Stimulated activated CD8-positive, alpha-beta memory T cell treated with anti-CD3 and anti-CD28 coated beads, Interleukin-15, amount 100 ng/mL, for 24 hours (primary cell): ENCODE measurements around the gene VPS13A.
"Not testable (repeated sequence)": the region's sequence is repeated elsewhere in the genome, so short reads cannot be mapped to it uniquely, and the experiment has no call there.

Source experiments
- DNase-seq: peaks from one replicate; pipeline ENCODE4 v3.0.0-alpha.2; 2020; ENCODE audit warnings: low read depth

Gene VPS13A

DNA sequence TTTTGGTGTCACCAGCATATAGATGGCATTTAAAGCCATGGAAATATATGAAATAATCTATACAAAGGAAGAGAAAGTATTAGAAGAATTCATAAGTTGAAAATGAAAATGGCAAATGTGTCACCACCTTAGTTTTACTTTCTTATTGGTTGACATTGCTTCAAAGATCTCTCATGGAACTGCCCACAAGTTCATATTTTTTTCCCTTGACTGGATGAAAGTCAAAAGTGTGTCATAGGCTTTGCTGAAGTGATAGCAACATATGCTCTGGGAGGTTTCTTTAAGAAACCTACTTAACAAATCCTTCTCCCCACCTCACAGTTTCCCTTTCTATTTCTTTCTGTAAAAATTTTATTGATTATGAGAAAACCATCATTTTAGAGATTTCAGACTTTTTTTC lies 127.2 kb downstream of the VPS13A start:
- DNase-seq: no peak

DNA sequence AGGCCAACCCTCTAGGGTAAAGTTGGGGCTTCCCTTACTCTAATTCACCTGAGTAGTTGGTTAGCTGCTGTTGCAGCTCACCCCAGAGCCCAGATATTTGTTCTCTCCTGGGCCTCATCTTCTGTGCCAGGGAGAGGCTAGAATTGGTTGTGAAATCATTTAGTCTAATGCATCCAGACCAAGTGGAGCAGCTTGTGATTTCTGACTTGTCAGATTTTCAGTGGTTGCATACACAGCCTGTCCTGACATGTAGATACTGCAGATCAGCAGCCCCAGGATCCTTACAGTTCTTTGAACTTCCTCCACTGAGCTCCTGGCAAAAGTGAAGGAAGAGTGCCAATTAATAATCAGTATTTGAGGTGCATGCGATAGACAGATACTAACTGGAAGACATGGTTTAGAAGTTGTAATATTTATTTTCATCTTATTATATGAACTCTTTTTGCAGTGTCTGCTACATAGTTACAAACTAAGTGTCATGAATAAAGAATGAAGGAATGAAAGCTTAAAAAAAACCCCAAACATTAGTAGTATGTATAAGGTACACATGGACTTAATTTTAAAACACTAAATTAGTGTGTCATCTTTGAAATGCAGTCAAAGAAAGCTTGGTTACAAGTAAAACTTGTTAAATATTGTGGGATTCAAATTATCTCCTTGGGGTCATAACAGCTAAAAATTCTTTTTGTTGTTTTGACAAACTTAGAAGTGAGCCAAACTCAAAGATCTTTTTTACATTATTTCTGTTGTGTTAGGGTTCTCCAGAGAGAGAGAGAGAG lies 128.5 kb downstream of the VPS13A start:
- DNase-seq: no peak

DNA sequence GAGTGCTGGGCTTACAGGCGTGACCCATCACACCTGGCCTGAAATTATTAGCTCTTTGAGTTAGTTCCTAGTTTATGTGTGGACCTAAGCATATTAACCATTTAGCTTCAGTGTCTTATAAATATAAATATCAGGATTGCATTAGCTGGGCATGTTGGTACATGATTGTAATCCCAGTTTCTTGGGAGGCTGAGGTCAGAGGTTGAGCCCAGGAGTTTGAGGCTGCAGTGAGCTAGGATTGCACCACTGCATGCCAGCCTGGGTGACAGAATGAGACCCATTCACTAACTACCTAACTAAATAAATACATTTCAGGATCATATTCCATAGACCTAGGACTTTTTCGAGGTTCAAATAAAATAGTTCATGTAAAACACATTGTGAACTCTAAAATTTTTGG lies 129.8 kb downstream of the VPS13A start:
- no peak for DNase-seq

DNA sequence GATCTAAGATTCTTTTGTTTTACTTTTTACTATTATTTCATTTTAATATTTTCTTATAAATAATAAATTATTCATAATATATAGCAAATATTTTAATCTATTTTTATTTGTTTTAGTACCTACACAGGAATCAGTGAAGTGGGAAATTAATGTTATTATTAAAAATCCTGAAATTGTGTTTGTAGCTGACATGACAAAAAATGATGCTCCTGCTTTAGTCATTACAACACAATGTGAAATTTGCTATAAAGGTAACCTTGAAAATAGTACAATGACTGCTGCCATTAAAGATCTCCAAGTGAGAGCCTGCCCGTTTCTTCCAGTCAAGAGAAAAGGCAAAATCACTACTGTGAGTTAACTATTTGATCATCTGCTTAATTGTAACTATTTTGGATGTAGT lies 138.7 kb downstream of the VPS13A start:
- no peak for DNase-seq

GRCh38 chr9:77325058-77325457 lies 147.7 kb downstream of the VPS13A start:
- DNase-seq: no peak

- DNase-seq: no peak
Observed at GRCh38 chr9:77328102-77328501, 150.8 kb downstream of the VPS13A start.

- no peak for DNase-seq
Observed at GRCh38 chr9:77370064-77370463, 192.7 kb downstream of the VPS13A start.

DNA sequence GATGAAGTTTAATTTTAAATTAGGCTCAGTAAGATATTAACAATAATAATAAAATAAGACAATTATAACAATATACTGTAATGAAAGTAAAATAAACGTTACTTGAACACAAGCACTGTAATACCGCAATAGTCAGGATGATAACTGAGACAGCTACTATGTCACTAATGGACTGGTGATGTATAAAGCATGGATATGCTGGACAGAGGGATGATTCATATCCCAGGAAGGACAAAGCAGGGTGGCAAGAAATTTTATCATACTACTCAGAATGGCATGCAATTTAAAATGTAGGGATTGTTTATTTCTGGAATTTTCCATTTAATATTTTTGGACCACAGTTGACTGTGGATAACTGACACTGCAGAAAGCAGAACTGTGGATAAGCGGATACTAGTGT lies 196.9 kb downstream of the VPS13A start:
- no peak for DNase-seq

DNA sequence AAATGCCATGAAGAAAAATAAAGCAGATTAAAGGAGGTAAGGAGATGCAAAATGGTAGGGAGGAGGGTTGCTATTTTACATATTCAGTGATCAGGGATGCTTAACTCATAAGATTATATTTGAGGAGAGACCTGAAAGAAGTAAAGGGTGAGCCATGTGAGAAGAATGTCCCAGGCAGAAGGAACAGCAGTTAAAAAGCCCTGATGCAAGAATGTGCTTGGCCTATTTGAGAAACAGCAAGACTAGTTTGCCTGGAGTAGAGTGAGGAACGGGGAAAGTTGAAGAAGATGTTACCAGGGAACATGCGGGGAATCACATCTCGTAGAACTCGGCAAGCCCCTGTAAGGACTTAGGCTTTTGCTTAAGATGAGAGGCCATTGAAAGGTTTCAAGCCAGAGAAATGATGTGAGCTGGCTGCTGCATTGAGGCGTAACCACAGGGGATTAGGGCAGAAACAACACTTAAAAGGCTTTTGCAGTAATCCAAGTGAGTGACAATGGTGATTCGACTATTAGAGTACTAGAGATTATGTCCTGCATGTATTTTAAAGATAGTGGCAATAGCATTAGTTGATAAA lies 198.7 kb downstream of the VPS13A start:
- no peak for DNase-seq

DNA sequence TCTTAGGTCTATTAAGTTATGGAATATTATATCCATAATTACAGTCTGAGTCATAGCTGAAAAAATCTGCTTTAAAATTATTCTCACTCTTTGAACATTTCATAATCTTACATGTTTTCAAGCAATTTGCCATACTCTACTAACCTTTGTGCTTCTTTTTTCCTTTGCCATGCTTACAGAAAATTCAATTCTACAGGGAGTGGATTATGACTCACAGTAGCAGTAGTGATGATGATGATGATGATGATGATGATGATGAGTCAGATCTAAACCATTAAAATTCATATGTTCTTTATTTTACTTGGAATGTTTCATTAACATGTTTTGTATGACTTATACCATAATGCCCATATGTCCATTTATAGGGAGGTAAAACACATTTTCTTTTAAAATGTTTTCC lies 207.1 kb downstream of the VPS13A start:
- DNase-seq: no peak

GRCh38 chr9:77386187-77386586 lies 208.9 kb downstream of the VPS13A start:
- no peak for DNase-seq

DNA sequence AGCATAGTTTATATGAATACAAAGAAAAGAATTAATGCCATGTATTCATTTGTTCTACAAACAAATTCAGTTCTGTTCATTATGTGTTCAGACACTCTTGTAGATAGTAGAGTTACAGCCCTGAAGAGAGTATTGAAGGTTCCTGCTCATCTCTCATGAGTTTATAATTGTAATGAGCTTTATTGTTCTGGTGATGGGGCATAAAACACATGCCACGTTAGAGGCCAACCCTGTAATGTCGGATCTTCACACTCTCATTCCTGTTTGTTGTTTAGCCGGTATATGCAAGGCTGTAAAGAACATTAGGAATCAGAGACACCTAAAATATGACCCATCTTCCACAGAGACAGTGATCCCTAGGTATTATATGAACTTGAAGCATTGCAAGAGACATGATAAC lies 214.5 kb downstream of the VPS13A start:
- DNase-seq: no peak

DNA sequence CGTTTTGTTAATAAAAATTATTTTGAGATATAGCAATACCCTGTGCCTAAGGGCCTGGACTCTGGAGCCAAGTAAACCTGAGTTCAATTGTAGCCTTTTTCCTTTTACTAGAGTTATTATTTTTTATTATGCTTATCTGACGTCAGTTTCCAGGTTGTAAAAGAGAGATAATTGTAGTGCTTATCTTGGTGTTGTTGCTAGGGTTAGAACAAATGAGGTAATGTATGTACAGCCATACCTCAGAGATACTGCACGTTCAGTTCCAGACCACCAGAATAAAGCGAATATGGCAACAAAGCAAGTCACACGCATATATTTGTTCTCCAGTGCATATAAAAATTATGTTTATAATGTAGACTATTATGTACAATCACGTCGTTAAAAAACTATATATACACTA lies 215.0 kb downstream of the VPS13A start:
- DNase-seq: no peak

DNA sequence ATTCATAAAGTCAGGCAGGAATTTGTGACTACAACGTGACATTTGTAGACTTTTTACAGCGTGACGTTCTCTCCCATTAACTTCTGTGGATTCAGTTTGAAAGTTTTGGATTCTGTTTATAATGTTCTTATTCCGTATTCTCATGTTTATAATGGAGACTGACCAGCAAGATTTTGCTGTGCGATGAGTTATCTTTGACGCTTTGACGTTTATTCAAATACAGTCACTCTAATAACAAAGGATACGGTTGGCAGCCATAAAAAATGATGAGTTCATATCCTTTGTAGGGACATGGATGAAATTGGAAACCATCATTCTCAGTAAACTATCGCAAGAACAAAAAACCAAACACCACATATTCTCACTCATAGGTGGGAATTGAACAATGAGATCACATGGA lies 221.2 kb downstream of the VPS13A start:
- not testable (repeated sequence) for DNase-seq

DNA sequence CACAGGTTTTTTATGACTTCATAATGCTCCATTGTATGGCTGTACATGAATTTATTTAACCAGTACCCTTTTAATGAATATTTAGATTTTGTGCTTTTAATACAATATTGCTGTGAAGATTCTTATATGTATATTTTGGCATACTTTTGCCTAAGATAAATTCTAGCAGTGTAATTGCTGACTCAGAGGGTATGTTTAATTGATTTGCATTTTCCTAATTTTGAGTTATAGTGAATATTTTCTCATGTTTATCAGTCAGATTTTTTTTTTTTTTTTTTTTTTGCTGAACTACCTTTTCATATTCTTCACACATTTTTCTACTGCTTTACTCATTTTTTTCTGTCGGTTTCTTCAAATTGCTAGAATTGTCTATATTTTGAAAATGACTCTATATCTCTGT lies 222.6 kb downstream of the VPS13A start:
- no peak for DNase-seq

- DNase-seq: no peak
Observed at GRCh38 chr9:77402286-77402685, 225.0 kb downstream of the VPS13A start.

- DNase-seq: no peak
Observed at GRCh38 chr9:77403239-77403638, 225.9 kb downstream of the VPS13A start.

GRCh38 chr9:77408521-77408920 lies 231.2 kb downstream of the VPS13A start:
- DNase-seq: not testable (repeated sequence)

DNA sequence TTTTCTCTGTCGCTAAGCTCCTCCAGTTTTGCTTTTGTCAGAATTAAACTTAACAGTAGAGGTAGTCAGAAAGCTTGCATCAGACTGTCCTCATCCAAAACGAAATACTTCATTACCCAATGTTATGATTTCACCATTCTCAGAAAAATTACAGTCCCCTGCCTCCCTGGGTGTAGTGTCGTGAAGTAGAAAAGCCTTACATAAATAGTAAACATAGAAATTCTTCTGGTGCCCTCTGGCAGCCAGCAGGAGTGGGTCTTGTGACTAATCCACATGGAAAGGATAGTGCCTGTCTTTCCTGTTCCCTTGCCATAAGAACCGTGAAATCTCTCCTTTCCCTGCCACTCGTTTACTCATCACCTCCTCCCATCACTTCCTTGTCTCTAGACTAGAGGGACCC lies 240.2 kb downstream of the VPS13A start:
- no peak for DNase-seq

- no peak for DNase-seq
Observed at GRCh38 chr9:77418226-77418625, 240.9 kb downstream of the VPS13A start.

DNA sequence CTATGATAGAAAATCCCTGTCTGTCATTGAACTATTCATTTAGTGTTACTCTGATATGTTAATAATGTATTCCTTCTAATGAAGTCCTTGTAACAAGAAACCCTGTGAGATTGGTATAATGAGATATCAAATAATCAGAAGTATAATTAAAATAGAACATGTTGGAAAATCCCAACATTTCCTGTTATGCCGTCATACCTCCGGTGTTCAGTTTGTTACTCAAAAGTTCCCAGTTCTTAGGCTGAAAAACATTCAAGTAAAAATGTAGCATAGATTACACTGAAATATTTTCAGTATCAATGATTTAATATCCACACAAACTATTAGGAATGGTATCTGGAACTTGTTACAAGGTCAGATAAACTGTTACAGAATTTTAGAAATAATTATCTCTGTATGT lies 243.3 kb downstream of the VPS13A start:
- no peak for DNase-seq

DNA sequence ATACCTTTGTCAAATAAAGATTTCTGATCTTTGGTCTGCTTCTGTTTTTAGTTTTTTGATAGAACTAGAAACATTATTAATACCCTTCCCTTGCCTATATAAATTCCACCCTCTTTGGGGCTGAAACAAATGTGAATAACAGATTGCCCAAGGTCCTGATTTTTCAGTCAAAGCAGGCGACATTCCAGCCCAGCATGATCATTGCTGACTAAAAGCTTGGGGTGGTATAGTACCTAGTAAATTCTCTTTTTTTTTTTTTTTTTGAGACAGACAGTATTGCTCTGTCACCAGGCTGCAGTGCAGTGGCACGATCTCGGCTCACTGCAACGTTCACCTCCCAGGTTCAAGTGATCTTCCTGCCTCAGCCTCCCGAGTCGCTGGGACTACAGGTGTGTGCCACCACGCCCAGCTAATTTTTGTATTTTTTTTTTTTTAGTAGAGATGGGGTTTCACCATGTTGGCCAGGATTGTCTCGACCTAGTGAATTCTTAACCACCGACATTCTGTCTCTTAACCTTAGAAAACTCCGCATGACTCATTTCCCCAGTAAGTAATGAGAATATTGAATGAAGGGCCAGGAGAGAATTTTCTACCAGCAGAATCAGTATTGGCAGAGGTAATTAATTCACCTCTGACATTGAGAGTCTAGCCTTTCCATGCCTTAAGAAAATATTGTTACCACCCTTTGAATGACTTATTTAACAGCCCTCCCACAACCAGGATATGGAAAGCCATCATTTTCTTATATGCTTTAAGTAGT lies 244.4 kb downstream of the VPS13A start:
- no peak for DNase-seq

DNA sequence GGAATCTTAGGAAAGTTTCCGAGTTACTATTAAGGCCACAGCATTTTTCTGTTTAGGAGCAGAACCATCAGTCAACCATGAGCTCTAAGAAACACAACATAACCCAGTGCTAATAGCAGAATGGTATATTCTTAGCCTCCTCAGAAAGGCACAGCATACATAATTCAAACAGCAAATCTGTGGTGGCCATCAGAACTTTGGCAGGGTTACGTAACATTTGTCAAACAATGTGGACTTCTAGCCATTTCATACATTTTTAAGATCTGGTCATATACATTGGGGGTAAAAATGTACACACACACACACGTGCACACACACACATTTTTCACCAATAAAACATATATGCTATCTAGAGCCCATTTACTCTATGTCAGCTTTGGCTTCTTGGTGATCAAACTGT lies 245.6 kb downstream of the VPS13A start:
- DNase-seq: no peak
